Prostate gland (tissue), 2 donors: ENCODE data around the gene SIRT1. TPM values are rescaled to one million over a fixed set of nuclear protein-coding genes. Genes with fewer than 3 reads are reported as not detected.

Source experiments
- DNase-seq: peaks from one replicate; pipeline ENCODE4 v3.0.0-alpha.2; 2019; ENCODE audit warnings: low spot score
- H3K27ac ChIP-seq, 2 donors: fragments of 200-600 bp; sonication (generic); 2 replicates each; pipeline ENCODE4 v1.5.1; 2017 to 2019
- H3K27me3 ChIP-seq: fragments of 200-600 bp; sonication (generic); replicated peaks from 2 replicates; pipeline ENCODE4 v1.5.1; 2019; ENCODE audit not compliant: insufficient read depth
- H3K36me3 ChIP-seq, 2 donors: fragments of 200-600 bp; sonication (generic); 1 replicate in 1 of 2; 2 replicates in 1 of 2; pipeline versions ENCODE4 v1.5.1 to v1.8.1; 2017 to 2019
- H3K4me1 ChIP-seq: fragments of 200-600 bp; sonication (generic); replicated peaks from 2 replicates; pipeline ENCODE4 v1.5.1; 2019
- H3K4me3 ChIP-seq, 2 donors: fragments of 200-600 bp; sonication (generic); 2 replicates each; pipeline ENCODE4 v1.5.1; 2017 to 2019
- H3K9me3 ChIP-seq: fragments of 200-600 bp; sonication (generic); 2 replicates; pipeline ENCODE4 v1.5.1; 2017
- POLR2A ChIP-seq: fragments of 450-650 bp; IDR thresholded peaks from one replicate; pipeline ENCODE4 v1.6.1; 2016; ENCODE audit warnings: antibody characterized with exemption, mild to moderate bottlenecking
- POLR2AphosphoS5 ChIP-seq: sonication (generic); formaldehyde crosslinking; IDR thresholded peaks from one replicate; pipeline ENCODE4 v1.6.1; 2017; ENCODE audit warnings: antibody characterized with exemption
- WGBS: methylation state at CpG from one replicate; pipeline ENCODE4 v1.1.5; 2018; 5-methylcytosine and 5-hydroxymethylcytosine counted together
- intact Hi-C: fragments of 100-400 bp; cut with DNase I; formaldehyde crosslinking; loops from one replicate; pipeline ENCODE4 v1.14.2; 2022
- total RNA-seq, 2 donors: library from RNA; depleted of rRNA; stranded (reverse); fragments of >200 nt; gene quantifications; one replicate each; pipeline ENCODE4 v1.1.0, GENCODE V29; 2016
- TF ChIP-seq, protein P1 (sequence below), 4 experiments: fragments of 200-600 bp in 2 of 4; fragments of 450-650 bp in 2 of 4; sonication (generic) in 2 of 4; IDR thresholded peaks; 1 replicate in 3 of 4; 2 replicates in 1 of 4; pipeline ENCODE4 v1.5.1; 2016 to 2019; ENCODE audit warnings: antibody characterized with exemption in 4 of 4, mild to moderate bottlenecking in 2 of 4, moderate library complexity in 2 of 4

Gene SIRT1
- total RNA-seq, 2 donors from 2014 or later = 22.0 to 46.2 TPM

DNA sequence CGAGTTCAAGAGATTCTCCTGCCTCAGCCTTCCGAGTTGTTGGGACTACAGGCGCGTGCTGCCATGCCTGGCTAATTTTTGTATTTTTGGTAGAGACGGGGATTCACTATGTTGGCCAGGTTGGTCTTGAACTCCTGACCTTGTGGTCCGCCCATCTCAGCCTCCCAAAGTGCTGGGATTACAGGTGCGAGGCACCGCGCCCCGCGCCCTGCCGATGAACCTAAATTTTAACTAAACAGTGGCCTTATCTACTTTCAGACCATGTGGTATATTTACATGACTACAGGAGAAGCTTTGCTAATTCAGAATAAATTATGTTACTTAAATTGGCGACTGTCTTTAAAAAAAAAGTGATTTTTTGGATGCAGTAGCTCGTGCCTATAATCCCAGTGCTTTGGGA is 9.2 kb downstream of the SIRT1 start:
- H3K36me3 ChIP-seq = no peaks in the 10 kb centered on the region
- no peak for TF ChIP-seq POLR2A
- TF ChIP-seq POLR2AphosphoS5 = no peak
- TF ChIP-seq, protein P1, sequence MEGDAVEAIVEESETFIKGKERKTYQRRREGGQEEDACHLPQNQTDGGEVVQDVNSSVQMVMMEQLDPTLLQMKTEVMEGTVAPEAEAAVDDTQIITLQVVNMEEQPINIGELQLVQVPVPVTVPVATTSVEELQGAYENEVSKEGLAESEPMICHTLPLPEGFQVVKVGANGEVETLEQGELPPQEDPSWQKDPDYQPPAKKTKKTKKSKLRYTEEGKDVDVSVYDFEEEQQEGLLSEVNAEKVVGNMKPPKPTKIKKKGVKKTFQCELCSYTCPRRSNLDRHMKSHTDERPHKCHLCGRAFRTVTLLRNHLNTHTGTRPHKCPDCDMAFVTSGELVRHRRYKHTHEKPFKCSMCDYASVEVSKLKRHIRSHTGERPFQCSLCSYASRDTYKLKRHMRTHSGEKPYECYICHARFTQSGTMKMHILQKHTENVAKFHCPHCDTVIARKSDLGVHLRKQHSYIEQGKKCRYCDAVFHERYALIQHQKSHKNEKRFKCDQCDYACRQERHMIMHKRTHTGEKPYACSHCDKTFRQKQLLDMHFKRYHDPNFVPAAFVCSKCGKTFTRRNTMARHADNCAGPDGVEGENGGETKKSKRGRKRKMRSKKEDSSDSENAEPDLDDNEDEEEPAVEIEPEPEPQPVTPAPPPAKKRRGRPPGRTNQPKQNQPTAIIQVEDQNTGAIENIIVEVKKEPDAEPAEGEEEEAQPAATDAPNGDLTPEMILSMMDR (IDR thresholded peaks at IDR 0.05) = no peak
- no peak for DNase-seq
- no peak overlapping the region for H3K4me3 ChIP-seq
- H3K4me1 ChIP-seq = no peaks in the 10 kb centered on the region
- no peak overlapping the region for H3K27ac ChIP-seq
- intact Hi-C loops = no loop called here
- 92% methylated on average over 14 of the region's 14 CpGs for WGBS
- no peaks in the 10 kb centered on the region for H3K9me3 ChIP-seq
- H3K27me3 ChIP-seq = no peaks in the 10 kb centered on the region

DNA sequence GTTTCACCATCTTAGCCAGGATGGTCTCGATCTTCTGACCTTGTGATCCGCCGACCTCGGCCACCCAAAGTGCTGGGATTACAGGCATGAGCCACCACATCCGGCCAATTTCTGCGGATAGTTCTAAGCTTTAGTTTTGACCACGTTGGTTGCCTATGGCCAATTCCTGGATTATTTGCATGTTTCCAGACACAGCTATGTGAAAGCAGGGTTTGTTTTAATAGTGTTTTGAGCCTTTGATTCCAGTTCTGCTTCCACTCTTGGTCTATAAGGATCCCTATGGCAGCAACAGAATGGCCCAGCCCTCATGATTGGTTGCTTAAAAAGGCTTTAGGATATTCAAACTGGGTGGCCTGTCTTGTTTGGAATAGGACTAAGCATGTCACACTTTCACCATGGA is 19.1 kb downstream of the SIRT1 start:
- Histone ChIP-seq H3K27me3 (no peaks in the 10 kb centered on the region), H3K4me1 (no peaks in the 10 kb centered on the region), H3K9me3 (no peaks in the 10 kb centered on the region), H3K27ac (no peak overlapping the region), H3K36me3 (peaks cover 0 to 5% of the 10 kb centered on the region in 2 donors), H3K4me3 (no peak overlapping the region)
- DNase-seq = no peak
- WGBS = 98% methylated on average over 7 of the region's 7 CpGs
- intact Hi-C loops = no loop called here
- no peak for TF ChIP-seq POLR2AphosphoS5
- TF ChIP-seq, protein P1 (IDR thresholded peaks at IDR 0.05) = no peak
- no peak for TF ChIP-seq POLR2A

DNA sequence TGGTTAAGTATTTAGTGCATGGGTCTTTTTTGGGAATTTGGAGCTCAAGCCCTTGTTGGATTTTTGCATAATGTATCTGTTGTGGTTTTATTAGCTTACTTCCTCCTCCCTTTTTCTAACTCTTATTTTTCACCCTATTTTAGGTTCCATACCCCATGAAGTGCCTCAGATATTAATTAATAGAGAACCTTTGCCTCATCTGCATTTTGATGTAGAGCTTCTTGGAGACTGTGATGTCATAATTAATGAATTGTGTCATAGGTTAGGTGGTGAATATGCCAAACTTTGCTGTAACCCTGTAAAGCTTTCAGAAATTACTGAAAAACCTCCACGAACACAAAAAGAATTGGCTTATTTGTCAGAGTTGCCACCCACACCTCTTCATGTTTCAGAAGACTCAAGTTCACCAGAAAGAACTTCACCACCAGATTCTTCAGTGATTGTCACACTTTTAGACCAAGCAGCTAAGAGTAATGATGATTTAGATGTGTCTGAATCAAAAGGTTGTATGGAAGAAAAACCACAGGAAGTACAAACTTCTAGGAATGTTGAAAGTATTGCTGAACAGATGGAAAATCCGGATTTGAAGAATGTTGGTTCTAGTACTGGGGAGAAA is 28.0 kb downstream of the SIRT1 start:
- Histone ChIP-seq H3K27ac (no peak overlapping the region), H3K27me3 (no peaks in the 10 kb centered on the region), H3K9me3 (no peaks in the 10 kb centered on the region), H3K4me3 (no peak overlapping the region), H3K4me1 (no peaks in the 10 kb centered on the region), H3K36me3 (peaks cover 0 to 10% of the 10 kb centered on the region in 2 donors)
- DNase-seq = no peak
- intact Hi-C loops = no loop called here
- TF ChIP-seq POLR2A (no peak), POLR2AphosphoS5 (no peak)
- TF ChIP-seq, protein P1 (IDR thresholded peaks at IDR 0.05) = no peak
- WGBS = 78% methylated on average over 2 of the region's 2 CpGs

DNA sequence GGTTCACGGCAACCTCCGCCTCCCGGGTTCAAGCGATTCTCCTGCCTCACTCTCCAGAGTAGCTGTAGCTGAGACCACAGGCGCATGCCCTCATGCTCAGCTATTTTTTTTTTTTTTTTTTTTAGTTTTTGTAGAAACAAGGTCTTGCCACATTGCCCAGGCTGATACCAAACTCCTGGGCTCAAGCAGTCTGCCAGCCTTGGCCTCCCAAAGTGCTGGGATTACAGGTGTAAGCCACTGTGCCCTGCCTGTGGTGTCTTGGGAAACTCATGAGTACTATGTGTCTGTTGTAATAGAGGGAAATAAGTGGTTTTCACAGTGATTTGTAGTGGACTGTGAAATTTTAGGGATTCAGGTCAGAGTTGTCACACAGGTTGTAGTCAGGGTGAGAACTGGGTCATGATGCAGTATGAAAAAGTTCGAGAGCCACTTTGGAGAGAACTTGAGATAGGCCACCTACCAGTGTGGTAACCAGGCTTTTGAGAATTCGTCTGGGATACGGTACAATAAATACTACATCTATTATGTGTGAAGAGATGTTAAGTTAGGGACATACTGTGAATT is 30.4 kb downstream of the SIRT1 start:
- Histone ChIP-seq H3K4me1 (no peaks in the 10 kb centered on the region), H3K27me3 (no peaks in the 10 kb centered on the region), H3K27ac (no peak overlapping the region), H3K4me3 (no peak overlapping the region), H3K36me3 (no peaks in the 10 kb centered on the region), H3K9me3 (no peaks in the 10 kb centered on the region)
- WGBS = 93% methylated on average over 8 of the region's 8 CpGs
- intact Hi-C loops = no loop called here
- TF ChIP-seq, protein P1 (IDR thresholded peaks at IDR 0.05) = no peak
- TF ChIP-seq POLR2A (no peak), POLR2AphosphoS5 (no peak)
- DNase-seq = no peak

DNA sequence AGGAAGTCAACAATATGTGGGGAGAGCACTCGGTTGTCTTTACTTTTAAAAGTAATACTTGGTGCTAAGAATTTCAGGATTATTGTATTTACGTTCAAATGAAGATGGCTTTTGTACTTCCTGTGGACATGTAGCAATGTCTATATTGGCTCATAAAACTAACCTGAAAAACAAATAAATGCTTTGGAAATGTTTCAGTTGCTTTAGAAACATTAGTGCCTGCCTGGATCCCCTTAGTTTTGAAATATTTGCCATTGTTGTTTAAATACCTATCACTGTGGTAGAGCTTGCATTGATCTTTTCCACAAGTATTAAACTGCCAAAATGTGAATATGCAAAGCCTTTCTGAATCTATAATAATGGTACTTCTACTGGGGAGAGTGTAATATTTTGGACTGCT is 32.7 kb downstream of the SIRT1 start:
- Histone ChIP-seq H3K4me1 (no peaks in the 10 kb centered on the region), H3K27me3 (no peaks in the 10 kb centered on the region), H3K9me3 (no peaks in the 10 kb centered on the region), H3K27ac (no peak overlapping the region), H3K4me3 (no peak overlapping the region), H3K36me3 (no peaks in the 10 kb centered on the region)
- no peak for DNase-seq
- intact Hi-C loops = no loop called here
- TF ChIP-seq, protein P1 (IDR thresholded peaks at IDR 0.05) = no peak
- TF ChIP-seq POLR2A (no peak), POLR2AphosphoS5 (no peak)
- WGBS = 47% methylated on average over 2 of the region's 2 CpGs
